Mesothelial cell of epicardium (in vitro differentiated cells): Measurements from ENCODE around the gene RPL27A. TPM values are rescaled to one million over a fixed set of nuclear protein-coding genes. Genes with fewer than 3 reads are reported as not detected.
A peak's percentile ranks its signal among the peaks of the same experiment; 100 is the strongest.

Experiments used
- DNase-seq, 2 experiments: peaks; one replicate each; pipeline ENCODE4 v3.0.0; 2021; ENCODE audit warnings: low spot score in 2 of 2; ENCODE audit not compliant: unreplicated experiment in 2 of 2
- H3K27ac Mint-ChIP-seq: 2 replicates; pipeline ENCODE4 v1.8.0; 2021; ENCODE audit warnings: mixed read lengths
- H3K27me3 Mint-ChIP-seq: 2 replicates; pipeline ENCODE4 v1.8.0; 2021; ENCODE audit warnings: low read depth, mixed read lengths
- H3K36me3 Mint-ChIP-seq: 2 replicates; pipeline ENCODE4 v1.8.0; 2021; ENCODE audit warnings: mixed read lengths
- H3K4me1 Mint-ChIP-seq: 2 replicates; pipeline ENCODE4 v1.8.0; 2021; ENCODE audit warnings: mixed read lengths
- H3K4me3 Mint-ChIP-seq: 2 replicates; pipeline ENCODE4 v1.8.0; 2021; ENCODE audit warnings: mild to moderate bottlenecking, moderate library complexity, mixed read lengths
- H3K9me3 Mint-ChIP-seq: 2 replicates; pipeline ENCODE4 v1.8.0; 2021; ENCODE audit warnings: mixed read lengths
- total RNA-seq: library from RNA; stranded (reverse); gene quantifications from 3 replicates; pipeline ENCODE4 v1.2.1, GENCODE V29; 2021
- TF ChIP-seq, protein P1 (sequence below): fragments of 200-600 bp; sonication (generic); IDR thresholded peaks from one replicate; pipeline ENCODE4 v1.5.0; 2021; ENCODE audit warnings: antibody characterized with exemption; ENCODE audit not compliant: unreplicated experiment

The RPL27A gene
- total RNA-seq, 1 donor from 2014 or later = 923 TPM

DNA sequence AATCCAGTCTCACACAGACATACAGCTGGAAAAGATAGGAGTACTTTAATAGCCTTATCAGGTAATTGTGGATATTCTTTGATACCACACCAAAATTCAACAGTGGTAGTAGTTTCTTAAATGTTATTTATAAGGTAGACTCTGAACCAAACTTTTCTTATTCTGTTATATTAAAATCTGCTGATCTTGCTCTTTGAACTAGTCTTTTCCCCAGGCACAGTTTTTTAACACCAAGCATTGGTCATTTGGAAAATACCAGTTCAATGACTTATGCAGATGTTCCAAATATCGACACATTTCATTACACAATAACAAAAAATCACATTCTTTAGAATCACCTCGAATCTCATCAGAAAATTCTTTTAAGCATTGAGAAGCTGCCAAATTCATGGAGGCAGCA, 7.7 kb upstream of the RPL27A start:
- no peaks in the 10 kb centered on the region for H3K27me3 Mint-ChIP-seq
- no peak overlapping the region for H3K27ac Mint-ChIP-seq
- H3K4me3 Mint-ChIP-seq = no peak overlapping the region
- peaks cover 11% of the 10 kb centered on the region for H3K4me1 Mint-ChIP-seq
- H3K36me3 Mint-ChIP-seq = peaks cover 2% of the 10 kb centered on the region
- TF ChIP-seq, protein P1, sequence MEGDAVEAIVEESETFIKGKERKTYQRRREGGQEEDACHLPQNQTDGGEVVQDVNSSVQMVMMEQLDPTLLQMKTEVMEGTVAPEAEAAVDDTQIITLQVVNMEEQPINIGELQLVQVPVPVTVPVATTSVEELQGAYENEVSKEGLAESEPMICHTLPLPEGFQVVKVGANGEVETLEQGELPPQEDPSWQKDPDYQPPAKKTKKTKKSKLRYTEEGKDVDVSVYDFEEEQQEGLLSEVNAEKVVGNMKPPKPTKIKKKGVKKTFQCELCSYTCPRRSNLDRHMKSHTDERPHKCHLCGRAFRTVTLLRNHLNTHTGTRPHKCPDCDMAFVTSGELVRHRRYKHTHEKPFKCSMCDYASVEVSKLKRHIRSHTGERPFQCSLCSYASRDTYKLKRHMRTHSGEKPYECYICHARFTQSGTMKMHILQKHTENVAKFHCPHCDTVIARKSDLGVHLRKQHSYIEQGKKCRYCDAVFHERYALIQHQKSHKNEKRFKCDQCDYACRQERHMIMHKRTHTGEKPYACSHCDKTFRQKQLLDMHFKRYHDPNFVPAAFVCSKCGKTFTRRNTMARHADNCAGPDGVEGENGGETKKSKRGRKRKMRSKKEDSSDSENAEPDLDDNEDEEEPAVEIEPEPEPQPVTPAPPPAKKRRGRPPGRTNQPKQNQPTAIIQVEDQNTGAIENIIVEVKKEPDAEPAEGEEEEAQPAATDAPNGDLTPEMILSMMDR = no peak
- no peaks in the 10 kb centered on the region for H3K9me3 Mint-ChIP-seq
- DNase-seq = no peak

DNA sequence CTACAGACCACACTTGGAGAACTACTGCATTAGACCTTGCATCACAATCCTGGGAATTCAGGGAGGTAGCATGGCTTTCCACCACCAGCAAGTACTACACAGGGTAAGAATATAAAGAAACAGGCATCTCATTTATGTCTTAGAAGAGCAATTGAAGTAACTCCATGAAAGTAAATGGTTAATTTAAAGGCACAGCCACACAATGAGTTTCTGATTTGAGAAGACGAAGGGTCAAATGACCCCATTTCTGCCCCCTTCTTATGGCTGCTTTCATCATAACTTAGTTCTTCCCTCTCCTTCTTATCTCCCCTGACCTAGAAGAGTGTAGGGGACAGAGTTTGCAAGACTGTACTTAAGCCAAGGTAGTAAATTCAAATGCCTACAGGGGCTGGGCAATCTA, 6.1 kb upstream of the RPL27A start:
- TF ChIP-seq, protein P1 = no peak
- DNase-seq = no peak
- H3K27ac Mint-ChIP-seq = no peak overlapping the region
- H3K36me3 Mint-ChIP-seq = peaks cover 7% of the 10 kb centered on the region
- H3K9me3 Mint-ChIP-seq = peaks cover 5% of the 10 kb centered on the region
- peaks cover 10% of the 10 kb centered on the region for H3K4me1 Mint-ChIP-seq
- H3K4me3 Mint-ChIP-seq = no peak overlapping the region
- no peaks in the 10 kb centered on the region for H3K27me3 Mint-ChIP-seq

DNA sequence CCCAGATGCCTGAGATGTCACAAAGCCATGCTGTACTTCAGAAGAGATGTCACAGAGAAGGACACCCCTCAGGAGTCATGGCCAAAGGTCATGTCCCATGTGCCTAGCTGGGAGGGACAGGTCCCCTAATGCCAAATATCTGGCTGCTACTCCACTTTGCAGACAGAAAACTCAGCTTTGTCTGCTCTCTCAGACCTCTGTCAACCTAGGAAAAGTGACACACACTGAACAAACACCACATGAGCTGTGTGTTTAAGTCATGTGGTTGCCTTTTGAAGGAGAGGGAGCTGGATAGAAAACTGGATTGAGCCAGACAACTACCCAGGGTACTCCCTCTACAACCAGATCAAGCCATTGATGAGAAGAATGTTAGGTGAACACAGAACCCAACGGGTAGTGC, 3.6 kb upstream of the RPL27A start:
- Mint-ChIP-seq H3K36me3 (peaks cover 7% of the 10 kb centered on the region), H3K27ac (no peak overlapping the region), H3K9me3 (peaks cover 5% of the 10 kb centered on the region), H3K4me1 (peaks cover 18% of the 10 kb centered on the region), H3K4me3 (no peak overlapping the region), H3K27me3 (no peaks in the 10 kb centered on the region)
- DNase-seq = no peak
- TF ChIP-seq, protein P1 = no peak

DNA sequence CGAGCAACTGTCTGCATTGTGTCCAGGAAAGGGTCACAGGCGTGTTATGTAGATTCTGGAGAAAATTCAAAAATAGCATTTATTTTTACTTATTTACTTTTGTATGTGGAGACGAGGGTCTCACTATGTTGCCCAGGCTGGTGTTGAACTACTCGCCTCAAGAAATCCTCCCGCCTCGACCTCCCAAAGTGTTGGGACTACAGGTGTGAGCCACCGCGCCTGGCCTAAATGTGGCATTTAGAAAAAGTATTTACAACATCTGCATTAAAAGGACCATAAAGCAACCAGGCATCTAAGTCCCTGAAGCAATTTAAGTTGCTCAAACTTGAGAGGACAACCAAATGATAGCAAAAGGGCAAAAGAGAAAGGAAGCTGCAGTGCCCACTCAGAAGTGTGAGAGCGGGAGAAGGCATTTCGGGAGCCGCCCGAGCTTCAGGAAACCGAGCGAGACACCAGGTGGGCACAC, 722 bp upstream of the RPL27A start:
- peak overlapping the region; percentile 97 for H3K4me3 Mint-ChIP-seq
- TF ChIP-seq, protein P1 = no peak
- H3K27ac Mint-ChIP-seq = peak overlapping the region; percentile 99
- H3K9me3 Mint-ChIP-seq = peaks cover 5% of the 10 kb centered on the region
- H3K36me3 Mint-ChIP-seq = peaks cover 21% of the 10 kb centered on the region
- DNase-seq = no peak
- H3K4me1 Mint-ChIP-seq = peaks cover 29% of the 10 kb centered on the region
- H3K27me3 Mint-ChIP-seq = no peaks in the 10 kb centered on the region

DNA sequence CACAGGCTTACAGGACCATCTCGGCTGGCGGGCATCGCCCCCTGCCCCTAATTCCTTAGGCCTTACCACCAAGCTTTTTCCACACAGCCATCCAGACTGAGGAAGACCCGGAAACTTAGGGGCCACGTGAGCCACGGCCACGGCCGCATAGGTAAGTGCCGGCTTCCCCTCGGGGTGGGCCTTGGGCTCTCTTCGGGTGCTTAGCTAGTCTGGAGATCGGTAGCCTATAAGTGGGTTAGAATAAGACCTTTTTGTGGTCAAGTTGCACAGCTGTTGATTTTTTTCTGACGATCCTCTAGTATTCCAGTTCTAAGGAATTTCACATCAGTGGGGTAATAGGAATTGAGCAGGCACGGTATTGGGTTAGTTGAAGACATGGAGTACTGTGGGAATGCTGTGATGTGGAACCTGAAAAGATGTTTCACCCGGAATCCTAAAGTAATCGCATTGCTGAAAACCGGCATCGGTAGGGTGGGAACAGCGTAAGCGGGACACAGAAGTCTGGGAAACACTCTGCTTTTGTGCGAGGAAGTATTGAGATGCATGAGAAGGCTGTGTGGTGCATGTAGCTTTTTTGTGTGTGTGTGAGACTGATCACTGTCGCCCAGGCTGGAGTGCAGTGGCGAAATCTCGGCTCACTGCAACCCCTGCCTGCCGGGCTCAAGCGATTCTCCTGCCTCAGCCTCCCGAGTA, 669 bp downstream of the RPL27A start:
- Mint-ChIP-seq H3K36me3 (peaks cover 21% of the 10 kb centered on the region), H3K4me1 (peaks cover 35% of the 10 kb centered on the region), H3K9me3 (peaks cover 5% of the 10 kb centered on the region), H3K27ac (peak overlapping the region; percentile 99), H3K27me3 (no peaks in the 10 kb centered on the region), H3K4me3 (peak overlapping the region; percentile 97)
- DNase-seq = no peak
- TF ChIP-seq, protein P1 = no peak
